ENCODE data around the gene TNRC6C.
"Not testable (repeated sequence)": the region's sequence is repeated elsewhere in the genome, so short reads cannot be mapped to it uniquely, and the experiment has no call there.

Gene TNRC6C

GRCh38 chr17:78043031-78043430 lies 84.5 kb downstream of the TNRC6C start:
- no peak for DNase-seq (ENCODE audit: low read depth in 2 of 2)

- no peak for DNase-seq (ENCODE audit: low read depth in 2 of 2)
Measured at GRCh38 chr17:78044280-78044835, 85.9 kb downstream of the TNRC6C start.

GRCh38 chr17:78045316-78045715 lies 86.8 kb downstream of the TNRC6C start:
- DNase-seq (ENCODE audit: low read depth in 2 of 2) = no peak

- DNase-seq (ENCODE audit: low read depth in 2 of 2) = no peak
Measured at GRCh38 chr17:78046923-78047322, 88.4 kb downstream of the TNRC6C start.

- no peak for DNase-seq (ENCODE audit: low read depth in 2 of 2)
Measured at GRCh38 chr17:78048346-78049292, 90.1 kb downstream of the TNRC6C start.

GRCh38 chr17:78049609-78050008 lies 91.1 kb downstream of the TNRC6C start:
- no peak for DNase-seq (ENCODE audit: low read depth in 2 of 2)

GRCh38 chr17:78051186-78051972 lies 92.9 kb downstream of the TNRC6C start:
- DNase-seq (ENCODE audit: low read depth in 2 of 2) = no peak

- DNase-seq (ENCODE audit: low read depth in 2 of 2) = no peak
Measured at GRCh38 chr17:78053777-78054468, 95.4 kb downstream of the TNRC6C start.

GRCh38 chr17:78057113-78057740 lies 98.7 kb downstream of the TNRC6C start:
- no peak for DNase-seq (ENCODE audit: low read depth in 2 of 2)

GRCh38 chr17:78058001-78058400 lies 99.5 kb downstream of the TNRC6C start:
- DNase-seq (ENCODE audit: low read depth in 2 of 2) = no peak

GRCh38 chr17:78058581-78058980 lies 100.1 kb downstream of the TNRC6C start:
- DNase-seq (ENCODE audit: low read depth in 2 of 2) = no peak

- no peak for DNase-seq (ENCODE audit: low read depth in 2 of 2)
Measured at GRCh38 chr17:78062596-78062995, 104.1 kb downstream of the TNRC6C start.

- DNase-seq (ENCODE audit: low read depth in 2 of 2) = no peak
Measured at GRCh38 chr17:78063489-78063888, 105.0 kb downstream of the TNRC6C start.

GRCh38 chr17:78064708-78065107 lies 106.2 kb downstream of the TNRC6C start:
- no peak for DNase-seq (ENCODE audit: low read depth in 2 of 2)

GRCh38 chr17:78066976-78067375 lies 108.5 kb downstream of the TNRC6C start:
- DNase-seq (ENCODE audit: low read depth in 2 of 2) = not testable (repeated sequence)

- no peak for DNase-seq (ENCODE audit: low read depth in 2 of 2)
Measured at GRCh38 chr17:78069695-78070094, 111.2 kb downstream of the TNRC6C start.

- DNase-seq (ENCODE audit: low read depth in 2 of 2) = no peak
Measured at GRCh38 chr17:78072961-78073360, 114.5 kb downstream of the TNRC6C start.

GRCh38 chr17:78075011-78075410 lies 116.5 kb downstream of the TNRC6C start:
- no peak for DNase-seq (ENCODE audit: low read depth in 2 of 2)

GRCh38 chr17:78075545-78075944 lies 117.0 kb downstream of the TNRC6C start:
- no peak for DNase-seq (ENCODE audit: low read depth in 2 of 2)

- DNase-seq (ENCODE audit: low read depth in 2 of 2) = no peak
Measured at GRCh38 chr17:78079253-78079652, 120.8 kb downstream of the TNRC6C start.

- no peak for DNase-seq (ENCODE audit: low read depth in 2 of 2)
Measured at GRCh38 chr17:78081551-78081950, 123.0 kb downstream of the TNRC6C start.
